OCI-LY3 (cell line): ENCODE data around the gene TTC16.
A peak's percentile ranks its signal among the peaks of the same experiment; 100 is the strongest.

ENCODE experiments used
- H2AFZ ChIP-seq: fragments of 200-600, 300-600 bp; shearing (Covaris generic); 2 replicates; pipeline ENCODE4 v1.6.0; 2014; ENCODE audit warnings: antibody characterized with exemption, low read depth, low read length
- H3K27ac ChIP-seq: fragments of 200-600, 300-600 bp; sonication (generic); 2 replicates; pipeline ENCODE4 v1.5.1; 2014; ENCODE audit warnings: mild to moderate bottlenecking, low read length, moderate library complexity, mixed read lengths
- H3K27me3 ChIP-seq: fragments of 200-600, 300-600 bp; sonication (generic); 2 replicates; pipeline ENCODE4 v1.6.1; 2014; ENCODE audit warnings: low read depth, low read length, mixed read lengths
- H3K36me3 ChIP-seq: fragments of 200-600, 300-600 bp; sonication (generic); replicated peaks from 2 replicates; pipeline ENCODE3; 2014; ENCODE audit warnings: low read depth, low read length, mixed read lengths
- H3K4me1 ChIP-seq: fragments of 300-600, 200-600 bp; sonication (generic); 2 replicates; pipeline ENCODE4 v1.6.1; 2014; ENCODE audit warnings: low read length, mixed read lengths
- H3K4me2 ChIP-seq: fragments of 200-600, 300-600 bp; sonication (generic); 2 replicates; pipeline ENCODE4 v1.6.1; 2014; ENCODE audit warnings: low read length, mixed read lengths
- H3K4me3 ChIP-seq: fragments of 300-600, 200-600 bp; sonication (generic); 2 replicates; pipeline ENCODE4 v1.5.1; 2014; ENCODE audit warnings: antibody characterized with exemption, mild to moderate bottlenecking, low read length, moderate library complexity
- H3K79me2 ChIP-seq: fragments of 300-600, 200-600 bp; shearing (Covaris generic); 2 replicates; pipeline ENCODE4 v1.6.1; 2014; ENCODE audit warnings: mild to moderate bottlenecking, low read length, mixed read lengths
- H3K9ac ChIP-seq: fragments of 300-600, 200-600 bp; shearing (Covaris generic); 2 replicates; pipeline ENCODE4 v1.6.0; 2014; ENCODE audit warnings: mild to moderate bottlenecking, low read length, moderate library complexity
- H3K9me3 ChIP-seq: fragments of 200-600, 300-600 bp; shearing (Covaris generic); 2 replicates; pipeline ENCODE4 v1.6.1; 2014; ENCODE audit warnings: low read length, mixed read lengths; ENCODE audit not compliant: insufficient read depth
- H4K20me1 ChIP-seq: fragments of 200-600, 300-600 bp; sonication (generic); 2 replicates; pipeline ENCODE4 v1.6.1; 2016; ENCODE audit warnings: low read length, mixed read lengths; ENCODE audit not compliant: insufficient read depth
- CTCF ChIP-seq: fragments of 200-600, 300-600 bp; sonication (generic); IDR thresholded peaks from 2 replicates; pipeline ENCODE4 v1.5.1; 2014; ENCODE audit warnings: antibody characterized with exemption, low read length, low read depth
- EZH2phosphoT487 ChIP-seq: fragments of 200-600 bp; shearing (Covaris generic); IDR thresholded peaks from 2 replicates; pipeline ENCODE4 v1.6.1; 2018; ENCODE audit warnings: antibody characterized with exemption, mixed run types, low read depth

TTC16 gene

GRCh38 chr9:127693697-127694096 lies 22.2 kb upstream of the TTC16 start:
- H2AFZ ChIP-seq = no peak overlapping the region
- TF ChIP-seq EZH2phosphoT487 (no peak), CTCF (no peak)
- no peak overlapping the region for H3K4me2 ChIP-seq
- no peak overlapping the region for H3K9ac ChIP-seq
- H3K4me1 ChIP-seq = peaks cover under 1% of the 10 kb centered on the region; the same call in 1 of the 2 replicates
- no peak overlapping the region for H3K27ac ChIP-seq
- H3K4me3 ChIP-seq = no peak overlapping the region
- H3K36me3 ChIP-seq = no peaks in the 10 kb centered on the region
- H3K27me3 ChIP-seq = no peaks in the 10 kb centered on the region
- H3K9me3 ChIP-seq = no peaks in the 10 kb centered on the region
- H4K20me1 ChIP-seq = no peaks in the 10 kb centered on the region
- no peaks in the 10 kb centered on the region for H3K79me2 ChIP-seq

- Histone ChIP-seq H3K27me3 (no peaks in the 10 kb centered on the region), H3K4me3 (no peak overlapping the region), H3K4me2 (no peak overlapping the region), H3K4me1 (peaks cover 4% of the 10 kb centered on the region; the same call in 1 of the 2 replicates), H3K36me3 (no peaks in the 10 kb centered on the region), H3K79me2 (no peaks in the 10 kb centered on the region), H2AFZ (no peak overlapping the region), H3K27ac (no peak overlapping the region), H3K9ac (no peak overlapping the region), H3K9me3 (no peaks in the 10 kb centered on the region), H4K20me1 (no peaks in the 10 kb centered on the region)
- TF ChIP-seq CTCF = no peak
- no peak for TF ChIP-seq EZH2phosphoT487
These were observed 20.8 kb upstream of the TTC16 start for GRCh38 chr9:127694890-127695720.

GRCh38 chr9:127697575-127697974 lies 18.3 kb upstream of the TTC16 start:
- Histone ChIP-seq H3K4me1 (peaks cover 4% of the 10 kb centered on the region; the same call in 1 of the 2 replicates), H3K9me3 (no peaks in the 10 kb centered on the region), H3K9ac (no peak overlapping the region), H3K27me3 (no peaks in the 10 kb centered on the region), H3K4me3 (no peak overlapping the region), H3K79me2 (no peaks in the 10 kb centered on the region), H4K20me1 (no peaks in the 10 kb centered on the region), H3K27ac (no peak overlapping the region), H2AFZ (no peak overlapping the region), H3K36me3 (no peaks in the 10 kb centered on the region), H3K4me2 (no peak overlapping the region)
- TF ChIP-seq EZH2phosphoT487 (no peak), CTCF (no peak)

- Histone ChIP-seq H4K20me1 (no peaks in the 10 kb centered on the region), H3K27me3 (no peaks in the 10 kb centered on the region), H3K9ac (no peak overlapping the region), H3K36me3 (no peaks in the 10 kb centered on the region), H3K4me3 (no peak overlapping the region), H3K4me2 (peak overlapping the region; percentile 78; the same call in 1 of the 2 replicates), H3K4me1 (peaks cover 4% of the 10 kb centered on the region; the same call in 1 of the 2 replicates), H2AFZ (no peak overlapping the region), H3K9me3 (no peaks in the 10 kb centered on the region), H3K79me2 (no peaks in the 10 kb centered on the region), H3K27ac (no peak overlapping the region)
- TF ChIP-seq CTCF (no peak), EZH2phosphoT487 (no peak)
These were observed 17.5 kb upstream of the TTC16 start for GRCh38 chr9:127698386-127698785.
